GM19397 (cell line): ENCODE results near the gene LRRC2.
"Not testable (repeated sequence)": the region's sequence is repeated elsewhere in the genome, so short reads cannot be mapped to it uniquely, and the experiment has no call there.

Experiments
- ATAC-seq: cut with Tn5 transposase; IDR thresholded peaks from one replicate; pipeline ENCODE4 v1.9.1; 2021; ENCODE audit warnings: mild to moderate bottlenecking, moderate library complexity; ENCODE audit not compliant: unreplicated experiment

Gene LRRC2

GRCh38 chr3:46558184-46559043, 7.7 kb downstream of the LRRC2 start:
- ATAC-seq: peak; percentile 75

DNA sequence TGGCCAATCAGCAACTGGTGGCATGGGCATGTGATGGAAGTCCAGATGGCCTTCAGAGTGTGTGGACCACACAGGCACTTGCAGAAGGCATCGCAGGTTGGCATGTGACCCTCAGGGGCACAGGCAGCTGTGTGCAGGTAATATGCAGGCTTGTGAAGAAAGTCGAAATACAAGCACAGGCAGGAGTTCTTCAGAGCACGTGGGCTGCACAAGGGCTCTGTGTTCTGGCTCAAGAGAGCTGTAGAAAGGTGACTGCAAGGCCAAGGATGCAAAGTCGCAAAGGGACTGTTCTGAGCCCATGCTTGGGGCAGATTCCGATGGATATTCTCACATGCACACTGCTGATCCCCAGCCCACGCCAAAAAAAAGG, 8.3 kb downstream of the LRRC2 start:
- ATAC-seq: peak; percentile 17

- ATAC-seq: no peak
Observed at GRCh38 chr3:46553154-46553553, 12.9 kb downstream of the LRRC2 start.

DNA sequence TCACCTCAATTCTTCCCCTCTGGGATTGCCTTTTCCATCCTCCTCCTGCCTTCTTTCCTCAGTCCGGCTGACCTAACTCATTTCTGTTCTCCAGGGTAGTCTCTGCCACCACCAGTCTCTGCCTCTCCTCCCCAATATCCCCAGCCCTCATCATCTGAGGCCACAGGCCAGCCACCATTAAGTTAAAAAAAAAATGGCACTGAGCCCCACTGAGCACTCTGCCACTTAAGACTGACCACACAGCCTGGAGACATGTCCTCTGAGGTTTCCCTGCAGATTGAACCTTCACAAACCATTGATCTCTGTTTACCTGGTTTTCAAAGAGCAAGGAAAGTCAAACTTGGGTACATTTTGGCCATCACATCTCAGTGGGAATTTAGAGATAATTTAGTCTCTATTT, 13.6 kb downstream of the LRRC2 start:
- no peak for ATAC-seq

- ATAC-seq: no peak
Observed at GRCh38 chr3:46551615-46552014, 14.5 kb downstream of the LRRC2 start.

DNA sequence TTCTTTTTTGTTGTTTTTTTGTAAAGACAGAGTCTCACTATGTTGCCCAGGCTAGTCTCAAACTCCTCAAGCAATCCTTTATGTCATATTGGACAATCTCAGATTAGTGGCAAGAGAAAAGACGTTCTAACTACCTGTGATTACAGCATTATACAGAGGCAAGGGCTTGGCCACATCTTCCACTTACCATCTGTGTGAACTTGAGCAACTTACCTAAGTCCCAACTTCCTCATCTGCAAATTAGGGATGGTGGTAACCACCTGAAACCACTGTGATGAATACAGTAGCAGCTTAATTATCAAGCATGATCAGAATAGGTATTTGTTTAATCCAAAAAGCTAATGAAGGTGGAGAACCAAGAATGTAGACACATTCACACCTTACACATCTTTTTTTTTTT, 16.1 kb downstream of the LRRC2 start:
- no peak for ATAC-seq

GRCh38 chr3:46549408-46549904, 16.6 kb downstream of the LRRC2 start:
- no peak for ATAC-seq

- ATAC-seq: not testable (repeated sequence)
Observed at GRCh38 chr3:46548611-46549010, 17.5 kb downstream of the LRRC2 start.

DNA sequence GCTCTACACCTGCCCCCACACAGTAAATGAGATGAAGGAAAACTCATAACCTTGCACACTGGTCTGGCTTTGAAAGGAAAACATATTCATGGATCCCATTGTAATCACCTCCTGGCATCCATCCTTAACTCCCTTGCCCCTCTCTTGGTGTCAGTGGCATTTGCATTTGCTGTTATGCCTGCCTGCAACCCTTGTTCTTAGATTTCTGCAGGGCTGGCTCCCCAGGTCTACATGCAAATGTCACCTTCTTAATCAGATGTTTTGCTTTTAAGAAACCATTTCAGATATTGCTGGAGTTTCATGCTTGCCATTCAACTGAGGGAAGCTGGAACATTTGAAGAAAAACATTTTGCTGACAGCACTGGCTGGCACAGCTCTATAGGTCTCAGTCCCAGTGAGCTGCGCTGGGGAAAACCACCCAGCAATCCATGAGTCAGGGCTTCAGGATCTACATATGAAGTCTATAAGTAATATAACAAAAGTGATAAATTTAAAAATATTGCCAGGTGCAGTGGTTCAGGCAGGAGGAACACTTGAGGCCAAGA, 19.1 kb downstream of the LRRC2 start:
- no peak for ATAC-seq

GRCh38 chr3:46545818-46546630, 20.1 kb downstream of the LRRC2 start:
- ATAC-seq: no peak

DNA sequence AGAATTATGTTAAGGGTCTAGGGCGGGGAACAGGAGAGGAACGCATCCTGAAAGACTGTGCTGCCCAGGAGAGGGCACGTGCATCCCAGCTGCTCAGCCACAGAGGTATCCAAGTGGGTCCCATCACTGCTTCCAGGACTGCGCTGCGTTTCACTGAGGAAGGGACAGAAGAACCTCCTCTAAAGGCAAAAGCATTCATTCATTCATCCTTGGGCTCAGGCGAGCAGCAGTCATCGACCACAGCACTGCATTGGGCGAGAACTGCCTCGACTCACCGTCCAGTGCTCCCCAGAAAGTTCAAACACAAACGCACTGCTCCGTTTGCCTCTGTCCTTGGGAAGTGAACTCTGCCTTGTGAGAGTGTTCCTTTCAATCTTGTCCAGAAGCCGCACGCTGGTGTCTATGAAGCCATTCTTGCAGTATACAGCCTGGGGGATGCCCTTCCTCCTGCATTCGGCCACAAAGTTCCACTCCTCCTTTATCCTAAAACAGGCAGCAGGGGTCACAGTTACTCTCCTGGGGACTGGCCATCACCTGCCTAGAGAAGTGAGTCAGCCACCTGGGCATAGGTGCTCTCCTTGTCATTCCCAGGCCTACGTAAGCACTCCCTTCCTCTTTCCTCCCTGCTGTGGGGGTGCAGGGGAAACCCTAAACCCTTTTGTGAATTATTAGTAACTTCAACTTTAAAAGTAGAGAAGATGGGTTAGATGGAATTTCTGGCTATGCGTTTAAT, 21.2 kb downstream of the LRRC2 start:
- no peak for ATAC-seq

GRCh38 chr3:46542801-46543201, 23.3 kb downstream of the LRRC2 start:
- no peak for ATAC-seq

- ATAC-seq: no peak
Observed at GRCh38 chr3:46542344-46542743, 23.8 kb downstream of the LRRC2 start.

- no peak for ATAC-seq
Observed at GRCh38 chr3:46541835-46542234, 24.3 kb downstream of the LRRC2 start.

GRCh38 chr3:46540550-46540949, 25.6 kb downstream of the LRRC2 start:
- ATAC-seq: no peak

DNA sequence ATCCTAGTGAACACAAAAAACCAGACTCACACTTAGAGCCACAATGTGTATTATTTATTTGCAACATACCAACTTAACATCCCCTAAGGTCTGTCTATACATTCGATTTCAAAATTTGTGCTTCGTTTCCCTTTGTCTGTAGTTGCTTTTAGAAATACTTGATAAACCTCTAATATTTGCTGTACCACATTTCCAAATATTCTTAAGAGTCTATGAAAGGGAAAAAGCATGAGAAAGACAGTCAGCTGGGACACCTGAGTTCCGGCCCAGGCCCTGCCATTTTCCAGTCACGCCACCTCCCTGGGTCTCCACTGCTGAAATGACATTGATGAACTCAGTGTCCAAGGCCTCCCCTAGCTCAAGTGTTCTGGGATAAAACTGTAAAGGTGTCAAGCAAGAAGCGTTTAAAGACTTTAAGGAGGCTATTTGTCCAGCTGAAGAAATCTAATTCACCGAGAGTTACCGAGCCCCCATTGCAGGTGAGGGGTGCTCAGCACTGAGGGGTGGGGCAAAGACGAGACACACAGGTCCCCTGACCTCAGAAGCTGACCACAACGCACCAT, 26.6 kb downstream of the LRRC2 start:
- ATAC-seq: no peak

- peak; percentile 77 for ATAC-seq
Observed at GRCh38 chr3:46538803-46539442, 27.2 kb downstream of the LRRC2 start.

DNA sequence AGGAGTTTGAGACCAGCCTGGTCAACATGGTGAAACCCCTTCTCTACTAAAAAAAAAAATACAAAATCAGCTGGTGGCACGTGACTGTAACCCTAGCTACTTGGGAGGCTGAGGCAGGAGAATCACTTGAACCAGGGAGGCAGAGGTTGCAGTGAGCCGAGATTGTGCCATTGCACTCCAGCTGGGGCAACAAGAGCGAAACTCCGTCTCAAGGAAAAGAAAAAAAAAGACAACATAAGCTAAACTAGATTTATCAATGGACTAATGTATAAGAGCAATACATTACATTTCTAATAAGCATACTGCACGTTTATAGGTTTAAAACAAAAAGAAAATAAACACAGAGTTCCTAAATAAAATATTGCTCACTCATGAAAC, 27.7 kb downstream of the LRRC2 start:
- ATAC-seq: not testable (repeated sequence)

DNA sequence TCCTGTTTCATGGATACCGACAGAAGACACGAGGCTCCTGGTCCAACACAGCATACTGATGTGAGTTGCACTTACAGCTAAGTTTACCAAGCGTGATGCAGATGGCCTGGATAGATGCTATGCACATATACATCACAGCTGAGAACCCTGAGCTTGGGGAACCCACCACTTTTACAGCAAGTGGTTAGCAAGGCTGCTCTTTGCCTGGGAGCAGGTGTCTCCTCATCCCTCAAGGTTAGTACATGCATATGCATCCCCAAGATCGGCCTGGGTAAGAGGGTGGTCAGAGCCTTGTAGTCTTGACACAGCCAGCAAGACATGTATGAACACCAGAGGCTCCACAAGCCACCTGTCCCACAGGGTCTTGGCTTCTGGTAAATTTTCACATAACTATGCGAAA, 28.3 kb downstream of the LRRC2 start:
- no peak for ATAC-seq

DNA sequence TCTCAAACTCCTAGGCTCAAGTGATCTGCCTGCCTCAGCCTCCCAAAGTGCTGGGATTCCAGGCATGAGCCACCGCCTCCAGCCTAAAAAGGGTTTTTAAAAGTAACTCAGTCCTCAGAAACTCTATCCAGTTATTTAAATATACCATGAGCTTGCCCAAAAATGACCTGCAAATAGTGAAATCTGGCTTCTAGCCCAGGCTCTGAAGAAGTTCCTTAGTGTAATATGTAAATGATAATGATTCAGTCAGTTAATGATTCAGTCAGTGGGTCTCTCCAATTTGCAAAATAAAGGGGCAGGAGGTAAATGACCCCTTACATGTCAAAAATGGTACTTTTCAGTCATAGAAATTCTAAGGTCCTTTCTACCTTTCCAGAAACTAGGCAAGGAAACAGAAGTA, 28.8 kb downstream of the LRRC2 start:
- no peak for ATAC-seq
